PC-3 (cell line): ENCODE measurements around the gene PTHLH.

Source experiments
- EZH2 ChIP-seq: fragments of 300-600 bp; sonication (generic); IDR thresholded peaks from one replicate; pipeline ENCODE4 v1.6.1; 2017; ENCODE audit warnings: antibody characterized with exemption, mild to moderate bottlenecking, low read length; ENCODE audit not compliant: unreplicated experiment
- EZH2phosphoT487 ChIP-seq: fragments of 300-600 bp; sonication (generic); IDR thresholded peaks from 2 replicates; pipeline ENCODE4 v1.6.1; 2018; ENCODE audit warnings: mild to moderate bottlenecking, antibody characterized with exemption, low read length, borderline replicate concordance
- TF ChIP-seq, protein P1 (sequence below): fragments of 300-600 bp; sonication (generic); conservative IDR thresholded peaks from 2 replicates; pipeline ENCODE4 v1.5.1; 2017; ENCODE audit warnings: antibody characterized with exemption, low read depth, mild to moderate bottlenecking, low read length

DNA sequence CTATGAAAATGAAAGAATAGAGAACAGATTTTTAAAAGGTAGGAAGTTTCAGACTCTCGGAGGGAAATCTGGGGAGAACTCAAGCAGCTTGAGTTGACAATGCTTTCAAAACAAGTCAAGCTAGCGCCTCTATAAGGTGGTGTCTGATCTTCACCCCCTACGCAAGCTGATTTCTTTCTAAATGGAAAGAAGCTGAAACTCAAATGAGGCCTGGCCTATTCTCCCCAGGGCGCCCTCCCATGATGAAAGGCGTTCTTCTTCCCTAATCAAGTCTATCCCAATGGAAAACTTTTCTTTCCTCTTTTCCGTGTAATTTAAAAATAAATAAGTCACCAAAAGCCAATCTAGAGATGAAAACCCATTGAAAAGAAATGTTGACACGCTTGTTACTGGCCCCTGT lies 20.6 kb downstream of the PTHLH start:
- TF ChIP-seq, protein P1, sequence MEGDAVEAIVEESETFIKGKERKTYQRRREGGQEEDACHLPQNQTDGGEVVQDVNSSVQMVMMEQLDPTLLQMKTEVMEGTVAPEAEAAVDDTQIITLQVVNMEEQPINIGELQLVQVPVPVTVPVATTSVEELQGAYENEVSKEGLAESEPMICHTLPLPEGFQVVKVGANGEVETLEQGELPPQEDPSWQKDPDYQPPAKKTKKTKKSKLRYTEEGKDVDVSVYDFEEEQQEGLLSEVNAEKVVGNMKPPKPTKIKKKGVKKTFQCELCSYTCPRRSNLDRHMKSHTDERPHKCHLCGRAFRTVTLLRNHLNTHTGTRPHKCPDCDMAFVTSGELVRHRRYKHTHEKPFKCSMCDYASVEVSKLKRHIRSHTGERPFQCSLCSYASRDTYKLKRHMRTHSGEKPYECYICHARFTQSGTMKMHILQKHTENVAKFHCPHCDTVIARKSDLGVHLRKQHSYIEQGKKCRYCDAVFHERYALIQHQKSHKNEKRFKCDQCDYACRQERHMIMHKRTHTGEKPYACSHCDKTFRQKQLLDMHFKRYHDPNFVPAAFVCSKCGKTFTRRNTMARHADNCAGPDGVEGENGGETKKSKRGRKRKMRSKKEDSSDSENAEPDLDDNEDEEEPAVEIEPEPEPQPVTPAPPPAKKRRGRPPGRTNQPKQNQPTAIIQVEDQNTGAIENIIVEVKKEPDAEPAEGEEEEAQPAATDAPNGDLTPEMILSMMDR, result no peak
- TF ChIP-seq EZH2, result no peak
- no peak for TF ChIP-seq EZH2phosphoT487
